Stimulated activated CD8-positive, alpha-beta memory T cell treated with anti-CD3 and anti-CD28 coated beads, Interleukin-4, amount 100 ng/mL, for 4 hours (primary cell): ENCODE results near the gene ZNF513.

ENCODE experiments used
- DNase-seq, 2 donors: peaks; one replicate each; pipeline ENCODE4 v3.0.0-alpha.2; 2020; ENCODE audit warnings: low read depth in 2 of 2, low spot score in 1 of 2

Gene ZNF513

DNA sequence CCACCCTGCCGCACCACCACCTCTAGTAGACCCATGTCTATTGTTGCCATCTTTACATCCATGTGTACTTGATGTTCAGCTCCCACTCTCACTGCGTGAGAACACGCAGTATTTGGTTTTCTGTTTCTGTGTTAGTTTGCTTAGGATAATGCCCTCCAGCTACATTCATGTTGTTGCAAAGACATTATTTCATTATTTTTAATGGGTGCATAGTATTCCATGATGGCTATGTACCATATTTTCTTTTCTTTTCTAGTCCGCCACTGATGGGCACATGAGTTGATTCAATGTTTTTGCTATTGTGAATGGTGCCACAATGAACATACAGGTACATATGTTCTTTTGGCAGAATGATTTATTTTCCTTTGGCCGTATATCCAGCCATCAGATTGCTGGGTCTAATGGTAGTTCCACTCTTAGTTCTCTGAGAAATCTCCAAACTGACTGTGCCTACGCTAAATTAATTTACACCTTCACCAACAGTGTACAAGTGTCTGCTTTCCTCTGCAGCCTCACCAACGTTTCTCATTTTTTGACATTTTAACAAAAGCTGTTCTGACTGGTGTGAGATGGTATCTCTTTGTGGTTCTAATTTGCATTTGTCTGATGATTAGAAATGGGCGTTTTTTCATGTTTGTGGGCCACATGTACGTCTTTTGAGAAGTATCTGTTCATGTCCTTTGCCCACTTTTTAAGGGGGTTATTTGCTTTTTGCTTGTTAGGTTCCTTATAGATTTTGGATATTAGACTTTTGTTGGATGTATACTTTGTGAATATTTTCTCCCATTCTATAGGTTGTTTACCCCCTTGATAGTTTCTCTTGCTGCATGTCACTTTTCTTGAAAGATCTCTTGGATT, 10.5 kb upstream of the ZNF513 start:
- DNase-seq, result no peak

DNA sequence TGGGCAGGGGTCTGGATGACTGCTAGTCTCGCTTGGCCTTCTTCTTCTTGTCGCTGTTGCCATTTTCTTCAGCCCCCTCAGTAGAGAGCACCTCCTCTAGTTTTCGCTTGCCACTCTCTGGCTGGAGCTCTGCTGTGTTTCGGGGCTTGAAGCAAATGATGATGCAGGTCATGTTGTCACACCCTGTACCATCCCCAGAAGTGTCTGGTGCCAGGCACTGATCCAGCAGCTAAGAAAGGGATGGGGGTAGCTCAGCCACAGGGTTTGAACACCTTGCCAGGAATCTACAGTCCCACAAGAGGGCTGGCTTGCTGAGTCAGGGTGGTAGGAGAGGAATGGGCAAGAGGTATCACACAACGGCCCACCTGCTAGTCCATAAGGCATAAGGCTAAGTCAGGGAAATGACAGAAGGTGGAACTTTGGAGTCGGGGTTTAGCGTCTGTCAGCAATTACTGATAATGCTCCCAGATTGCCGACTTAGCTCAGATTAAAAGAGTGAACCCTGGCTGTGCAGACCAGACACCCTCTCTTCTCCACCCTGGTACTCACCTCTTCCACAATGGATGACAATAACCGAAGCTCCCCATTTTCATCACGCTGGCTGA, 1.1 kb upstream of the ZNF513 start:
- no peak for DNase-seq

DNA sequence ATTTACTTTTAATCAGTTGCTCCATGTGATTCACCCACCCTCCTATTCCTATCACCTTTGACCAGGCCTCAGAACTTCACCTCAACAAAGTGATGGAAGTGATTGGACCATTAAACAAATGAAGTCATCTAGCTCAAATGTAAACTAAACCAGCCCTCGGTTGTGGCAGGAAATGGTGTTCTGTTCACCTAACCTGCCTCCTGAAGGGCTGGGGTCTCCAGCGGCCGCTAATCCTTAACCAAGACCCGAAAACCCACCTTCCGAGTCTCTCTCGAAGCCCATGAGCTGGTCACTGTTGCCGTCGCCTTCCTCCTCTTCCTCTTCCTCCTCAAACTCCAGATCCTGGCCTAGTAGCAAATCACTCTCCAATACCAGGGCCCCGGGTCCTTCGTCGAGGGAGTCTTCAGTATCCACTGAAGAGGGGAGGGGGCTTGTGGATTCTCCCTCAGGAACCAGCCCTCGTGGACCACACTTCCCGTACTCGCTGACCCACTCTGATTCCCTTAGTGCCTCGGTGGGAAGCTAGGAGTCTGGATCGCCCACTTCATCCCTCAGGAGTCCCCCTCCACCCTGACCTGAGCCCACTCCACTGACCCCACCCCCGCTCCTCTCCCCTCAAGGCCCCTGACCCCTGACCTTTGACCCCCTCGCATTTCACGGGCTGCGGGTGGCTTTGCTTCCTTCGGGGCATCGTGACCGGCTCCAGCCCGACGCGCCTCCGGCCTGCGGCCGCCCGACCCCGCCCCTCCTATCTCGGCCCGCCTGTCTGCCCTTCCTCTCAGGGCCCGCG, 503 bp downstream of the ZNF513 start:
- DNase-seq, result no peak

DNA sequence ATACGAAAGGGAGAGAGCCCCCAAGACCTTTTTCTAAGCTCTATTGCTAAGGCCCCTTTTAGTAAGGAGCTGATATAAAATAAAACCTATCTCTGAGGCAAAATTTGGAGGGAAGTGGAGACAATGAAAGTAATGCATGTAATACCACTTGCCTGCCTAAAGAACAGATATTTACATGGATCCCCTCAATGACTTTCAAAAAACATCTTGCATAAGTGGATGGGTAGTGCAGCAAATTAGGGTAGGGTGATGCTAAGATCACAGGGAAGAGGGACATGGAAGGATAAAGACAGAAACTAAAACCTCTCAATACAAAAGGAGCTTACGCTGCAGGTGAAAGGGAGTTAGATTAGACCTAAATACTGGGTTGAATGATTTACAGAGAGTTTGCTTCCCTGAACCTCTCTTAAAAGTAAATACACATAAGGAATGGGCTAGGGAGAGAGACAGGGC, 1.1 kb downstream of the ZNF513 start:
- no peak for DNase-seq

DNA sequence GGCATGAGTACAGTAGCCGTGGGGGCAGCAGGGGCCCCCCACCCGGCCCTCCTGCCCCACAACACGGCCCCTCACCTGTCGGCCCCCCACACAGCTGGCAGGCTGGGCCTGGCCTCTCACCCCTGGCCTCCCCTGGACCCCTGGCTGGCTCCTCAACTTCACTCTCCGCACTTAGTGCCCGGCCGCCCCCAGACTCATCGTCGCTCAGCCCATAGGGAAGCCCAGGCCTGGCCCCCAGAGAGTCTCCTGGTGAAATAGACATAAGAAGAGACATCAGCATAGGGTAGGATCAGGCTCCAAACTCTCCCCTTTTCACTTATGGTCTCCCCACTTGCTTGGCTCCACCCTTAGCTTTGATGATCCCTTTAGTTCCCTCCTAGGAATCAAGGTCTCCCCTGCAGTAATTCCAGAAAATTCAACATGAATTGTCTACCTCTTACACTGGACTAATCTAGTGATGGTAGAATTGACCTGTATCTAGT, 1.7 kb downstream of the ZNF513 start:
- DNase-seq, result no peak

DNA sequence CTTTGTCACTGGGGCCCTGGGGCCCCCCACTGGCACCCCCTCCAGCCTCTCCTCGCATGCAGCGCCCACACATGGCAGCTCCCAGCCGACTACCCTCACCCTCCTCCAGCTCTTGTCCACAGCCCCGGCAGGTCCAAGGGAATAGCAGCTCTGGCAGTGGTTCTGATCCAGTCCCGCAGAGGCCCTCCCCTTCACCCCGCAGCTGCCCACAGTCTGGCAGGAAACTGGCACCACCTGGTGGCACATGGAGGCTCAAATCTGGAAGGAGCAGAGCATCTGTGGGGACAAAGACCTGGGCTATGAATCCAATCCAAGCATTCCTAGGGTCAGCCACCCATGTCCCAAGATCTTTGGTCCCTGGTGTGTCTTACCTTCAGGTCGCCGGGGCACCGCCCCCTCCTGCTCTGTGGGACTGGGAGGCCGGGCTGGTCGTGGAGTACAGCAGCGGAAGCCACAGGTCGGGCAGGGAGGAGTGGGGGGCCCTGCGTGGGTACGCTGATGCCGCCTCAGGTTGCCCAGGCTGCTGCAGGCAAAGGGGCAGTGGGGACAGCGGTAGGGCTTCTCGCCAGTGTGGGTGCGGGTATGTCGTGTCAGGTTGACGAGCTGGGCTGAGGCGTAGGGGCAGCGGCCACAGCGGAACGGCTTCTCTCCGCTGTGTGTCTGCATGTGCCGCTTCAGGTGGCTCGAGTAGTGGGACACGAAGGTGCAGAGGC, 2.3 kb downstream of the ZNF513 start:
- no peak for DNase-seq

DNA sequence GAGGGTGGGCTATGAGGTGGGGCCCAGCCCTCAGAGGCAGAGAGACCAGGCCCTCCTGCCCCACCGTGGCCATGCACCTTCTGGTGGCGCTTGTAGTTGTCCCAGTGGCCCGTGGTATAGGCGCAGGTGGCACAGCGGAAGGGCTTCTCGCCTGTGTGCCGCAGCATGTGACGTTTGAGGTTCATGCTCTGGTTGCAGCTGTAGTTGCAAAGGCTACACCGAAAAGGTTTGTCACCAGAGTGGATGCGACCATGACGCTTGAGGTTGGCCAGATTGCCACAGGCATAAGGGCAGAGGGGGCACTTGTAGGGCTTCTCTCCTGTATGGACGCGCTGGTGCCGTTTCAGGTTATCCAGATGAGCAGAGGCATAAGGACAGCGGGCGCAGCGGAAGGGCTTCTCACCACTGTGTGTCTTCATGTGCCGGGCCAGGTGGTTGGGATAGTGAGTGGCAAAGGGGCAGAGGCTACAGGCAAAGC, 2.9 kb downstream of the ZNF513 start:
- no peak for DNase-seq

DNA sequence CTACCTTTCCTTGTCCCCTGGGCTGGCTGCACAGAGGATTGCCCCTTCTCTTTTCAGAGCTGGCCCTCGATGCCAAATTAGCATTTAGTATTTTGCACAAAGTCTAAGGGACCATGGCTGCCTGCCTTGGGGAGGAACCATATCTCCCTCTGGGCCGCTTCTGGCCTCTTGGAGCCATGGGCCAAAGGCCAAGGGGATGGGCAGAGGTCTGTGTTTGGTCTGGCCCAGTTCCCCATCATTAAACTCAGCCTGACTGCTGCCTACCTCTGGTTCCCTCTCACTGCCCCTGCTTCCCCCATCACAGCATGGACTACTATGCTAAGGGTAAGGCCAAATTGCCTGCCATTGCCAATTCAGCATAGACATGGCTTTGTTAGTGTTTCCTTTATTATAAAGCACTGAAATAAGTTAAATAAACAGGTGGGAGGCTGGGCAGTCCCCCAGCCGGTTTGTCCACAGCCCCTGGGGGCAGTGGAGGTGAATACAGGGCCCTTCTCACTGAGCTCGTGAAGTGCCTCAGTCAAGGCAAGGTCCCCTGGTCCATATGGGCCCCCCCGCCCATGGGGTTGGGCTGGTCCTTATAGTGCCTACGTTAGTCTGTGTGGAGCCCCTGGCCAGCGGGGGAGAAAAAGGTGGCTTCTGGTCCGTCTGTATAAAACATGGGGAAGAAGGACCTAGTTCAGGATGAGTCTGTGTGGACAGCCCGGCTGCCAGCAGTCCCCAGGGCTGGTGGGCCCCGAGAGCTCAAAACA, 3.5 kb downstream of the ZNF513 start:
- no peak for DNase-seq

DNA sequence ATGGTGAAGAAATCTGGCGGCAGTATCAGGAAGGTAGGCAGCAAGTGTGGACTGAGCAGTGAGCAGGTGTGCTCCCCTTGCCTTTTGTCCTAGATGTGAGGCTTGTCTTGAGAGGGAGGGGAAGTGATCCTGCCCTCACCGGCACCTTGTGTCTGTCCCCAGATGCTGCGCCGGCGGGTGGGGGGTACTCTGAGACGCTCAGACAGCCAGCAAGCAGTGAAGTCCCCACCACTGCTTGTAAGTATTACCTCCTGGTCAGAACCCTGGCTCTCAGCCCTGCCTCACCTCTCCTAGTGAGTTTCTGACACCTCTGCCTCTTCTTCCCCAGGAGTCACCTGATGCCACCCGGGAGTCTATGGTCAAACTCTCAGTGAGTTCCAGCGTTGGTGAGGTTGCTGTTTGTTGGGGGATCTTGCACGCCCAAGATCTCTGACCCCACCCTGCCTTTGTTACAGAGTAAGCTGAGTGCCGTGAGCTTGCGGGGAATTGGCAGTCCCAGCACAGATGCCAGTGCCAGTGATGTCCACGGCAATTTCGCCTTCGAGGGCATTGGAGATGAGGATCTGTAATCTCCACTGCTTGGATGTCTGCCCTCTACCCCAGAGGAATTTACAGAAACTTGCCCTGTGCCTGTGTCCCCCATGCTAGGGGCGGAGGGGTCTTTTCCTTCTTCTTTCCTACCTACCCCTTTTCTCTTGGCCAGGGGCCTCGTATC, 4.2 kb downstream of the ZNF513 start:
- DNase-seq, result no peak

DNA sequence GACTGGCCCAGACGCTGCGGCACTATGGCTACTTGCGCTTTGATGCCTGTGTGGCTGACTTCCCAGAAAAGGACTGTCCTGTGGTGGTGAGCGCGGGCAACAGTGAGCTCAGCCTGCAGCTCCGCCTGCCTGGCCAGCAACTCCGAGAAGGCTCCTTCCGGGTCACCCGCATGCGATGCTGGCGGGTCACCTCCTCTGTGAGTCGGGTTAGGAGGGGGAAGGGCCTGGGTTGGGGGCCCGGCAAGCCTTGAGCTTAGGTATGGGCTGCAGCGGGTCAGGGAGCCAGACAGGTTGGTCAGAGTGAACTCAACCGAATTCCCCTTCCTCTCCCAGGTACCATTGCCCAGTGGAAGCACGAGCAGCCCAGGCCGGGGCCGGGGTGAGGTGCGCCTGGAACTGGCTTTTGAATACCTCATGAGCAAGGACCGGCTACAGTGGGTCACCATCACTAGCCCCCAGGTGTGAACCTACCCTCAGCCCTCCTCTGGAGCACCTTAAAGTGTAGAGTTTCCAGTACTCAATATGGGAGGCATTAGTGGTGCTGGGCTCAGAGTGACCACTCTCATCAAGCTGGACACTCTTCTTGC, 4.9 kb downstream of the ZNF513 start:
- DNase-seq, result no peak

DNA sequence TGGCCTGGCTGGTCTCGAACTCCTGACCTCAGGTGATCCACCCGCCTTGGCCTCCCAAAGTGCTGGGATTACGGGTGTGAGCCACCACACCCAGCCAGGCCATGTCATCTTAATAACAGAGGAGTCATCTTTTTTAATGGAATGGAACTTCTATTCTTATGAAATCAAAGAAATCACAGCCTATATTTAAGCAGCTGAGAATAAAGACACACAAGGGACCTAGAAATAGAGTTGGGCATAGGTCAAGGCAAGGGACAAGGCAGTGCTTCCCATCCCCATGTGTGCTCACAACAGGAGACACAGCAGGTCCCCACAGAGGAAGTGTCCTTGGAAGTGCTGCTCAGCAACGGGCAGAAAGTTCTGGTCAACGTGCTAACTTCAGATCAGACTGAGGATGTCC, 7.0 kb downstream of the ZNF513 start:
- no peak for DNase-seq

DNA sequence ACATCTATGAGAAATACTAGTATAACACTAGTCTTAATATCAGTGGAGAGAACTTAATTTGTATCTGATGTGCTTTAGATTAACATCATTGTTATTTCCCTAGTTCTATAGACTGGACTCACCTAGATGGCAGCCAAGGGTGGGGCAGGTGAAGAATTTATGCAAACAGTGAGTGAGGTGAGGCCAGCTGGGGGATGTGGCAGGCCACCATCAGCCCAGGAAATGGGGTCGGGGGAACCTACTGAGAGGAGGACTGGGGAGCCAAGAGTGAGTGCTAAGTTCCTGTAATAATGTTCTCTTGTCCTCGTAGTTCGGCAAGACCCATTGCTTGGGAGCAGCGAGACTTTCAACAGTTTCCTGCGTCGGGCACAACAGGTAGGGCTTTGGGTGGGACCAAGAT, 7.6 kb downstream of the ZNF513 start:
- no peak for DNase-seq

DNA sequence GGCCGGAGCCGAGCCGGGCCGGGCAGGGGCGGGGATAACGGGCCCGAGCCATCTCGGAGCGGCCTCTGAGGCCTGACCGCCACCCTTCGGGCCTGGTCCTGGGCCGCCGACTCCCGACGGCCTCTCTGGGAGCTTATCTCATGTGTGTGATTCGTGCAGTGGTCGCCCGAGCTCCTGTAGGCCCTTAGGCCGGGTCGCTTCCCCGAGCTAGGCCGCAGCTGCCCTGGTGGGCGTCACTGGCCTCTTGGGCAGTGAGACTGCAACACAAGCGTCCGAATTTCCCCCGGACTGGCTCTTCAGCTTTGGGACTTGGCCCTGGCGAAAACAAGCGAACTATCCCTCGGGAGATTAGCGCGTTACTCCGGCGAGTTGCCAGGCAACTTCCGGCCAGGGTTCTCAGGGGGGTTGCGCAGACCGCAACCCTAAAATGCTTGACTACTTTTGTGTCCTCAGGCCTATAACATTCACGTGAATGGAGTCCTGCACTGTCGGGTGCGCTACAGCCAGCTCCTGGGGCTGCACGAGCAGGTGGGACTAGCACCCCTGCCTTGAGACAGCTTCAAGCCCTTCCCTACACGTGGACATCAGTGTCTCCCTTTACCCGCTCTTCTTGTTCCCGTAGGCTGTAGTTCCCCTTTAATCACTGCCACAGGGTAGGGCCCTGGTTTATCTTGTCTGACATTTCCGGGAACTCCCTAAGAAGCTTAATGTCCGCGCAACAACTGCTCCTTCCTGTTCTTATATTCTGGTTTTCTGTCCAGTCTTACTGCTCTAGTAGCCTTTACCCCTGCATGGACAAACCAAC, 9.5 kb downstream of the ZNF513 start:
- DNase-seq, result no peak

DNA sequence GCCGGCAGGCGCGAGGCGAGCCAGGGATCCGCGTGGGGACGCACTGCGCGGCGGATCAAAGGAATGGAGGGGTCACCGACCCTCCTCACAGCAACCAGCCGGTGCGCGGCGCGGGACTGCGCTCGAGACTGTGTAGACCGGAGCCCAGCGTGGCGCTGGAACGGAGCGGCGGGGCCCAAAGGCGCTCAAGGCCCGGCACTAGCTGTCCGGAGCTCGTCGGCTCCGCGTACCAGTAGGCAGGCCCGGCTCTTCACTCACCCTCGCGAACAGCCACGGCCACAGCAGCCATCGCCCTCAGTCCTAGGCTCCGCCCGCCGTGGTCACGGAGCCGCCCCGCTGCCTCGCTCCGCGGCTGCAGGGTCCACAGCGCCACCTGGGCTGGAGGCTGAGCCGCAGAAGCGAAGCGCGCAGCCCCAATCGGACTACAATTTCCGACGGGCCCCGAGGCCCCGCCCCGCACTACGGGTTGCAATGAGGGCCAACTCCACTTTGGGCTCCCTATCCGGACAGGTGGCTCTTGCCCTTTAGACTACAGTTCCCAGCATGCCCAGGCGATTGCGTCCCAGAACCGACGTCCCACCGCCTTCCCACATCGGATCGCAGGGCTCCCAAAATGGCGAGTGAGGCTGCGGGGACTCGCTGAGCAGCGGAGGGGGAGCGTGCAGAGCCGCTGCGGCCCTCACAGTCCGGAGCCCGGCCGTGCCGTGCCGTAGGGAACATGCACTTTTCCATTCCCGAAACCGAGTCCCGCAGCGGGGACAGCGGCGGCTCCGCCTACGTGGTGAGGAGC, 10.3 kb downstream of the ZNF513 start, which contains the start of the genes EIF2B4 and SNX17:
Gene EIF2B4, minus strand, starts transcription at position 313 of the 790 bp plus-strand sequence. Its CDS starts 24 bp downstream, at position 289.
Gene SNX17, plus strand, starts transcription at position 591 of the 790 bp plus-strand sequence. Its CDS starts 128 bp downstream, at position 719.
- DNase-seq, result peak; percentile 96 to 100

DNA sequence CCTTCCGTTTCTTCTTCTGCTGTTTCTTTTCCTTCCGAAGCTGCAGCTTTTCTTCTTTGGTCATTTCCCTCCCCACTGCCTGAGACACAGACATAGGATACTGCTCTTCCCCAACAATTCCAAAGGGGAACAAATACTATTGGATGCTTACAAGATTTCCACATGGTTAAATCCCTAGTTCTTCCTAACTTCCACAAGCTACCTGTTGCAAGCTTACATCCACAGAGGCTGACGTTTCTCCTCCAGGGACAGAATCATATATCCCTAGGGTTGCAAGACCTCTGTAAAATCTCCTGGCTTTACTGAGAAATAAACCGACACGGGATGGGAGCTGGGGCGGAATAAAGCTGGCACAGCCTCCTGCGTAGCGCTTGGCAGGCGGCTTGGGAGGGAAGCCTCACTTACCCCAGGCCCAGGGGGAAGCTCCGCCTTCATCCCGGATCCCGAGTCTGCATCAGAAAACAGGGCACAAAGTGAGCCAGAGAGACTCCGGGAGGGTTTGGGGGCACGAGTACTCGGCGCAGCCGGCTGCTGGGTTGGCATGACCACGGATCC, 11.0 kb downstream of the ZNF513 start:
- no peak for DNase-seq

DNA sequence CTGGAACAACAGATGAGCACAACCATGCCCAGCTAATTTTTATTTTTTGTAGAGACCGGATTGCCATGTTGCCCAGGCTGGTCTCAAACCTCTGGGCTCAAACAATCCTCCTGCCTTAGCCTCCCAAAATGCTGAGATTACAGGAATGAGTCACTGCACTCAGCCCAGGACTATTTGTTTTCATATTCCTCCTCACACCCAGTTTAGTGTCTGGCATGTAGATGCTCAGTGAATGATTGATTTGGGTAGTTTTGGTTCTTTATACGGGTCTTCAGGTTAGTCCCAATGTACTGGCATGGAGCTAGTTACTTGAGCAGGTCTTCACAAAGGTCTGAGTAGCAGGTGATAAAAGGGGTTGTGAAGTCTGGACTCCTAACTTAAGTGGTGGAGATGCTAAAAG, 16.6 kb downstream of the ZNF513 start:
- no peak for DNase-seq
